ENCODE data around the gene CFAP70.

DNA sequence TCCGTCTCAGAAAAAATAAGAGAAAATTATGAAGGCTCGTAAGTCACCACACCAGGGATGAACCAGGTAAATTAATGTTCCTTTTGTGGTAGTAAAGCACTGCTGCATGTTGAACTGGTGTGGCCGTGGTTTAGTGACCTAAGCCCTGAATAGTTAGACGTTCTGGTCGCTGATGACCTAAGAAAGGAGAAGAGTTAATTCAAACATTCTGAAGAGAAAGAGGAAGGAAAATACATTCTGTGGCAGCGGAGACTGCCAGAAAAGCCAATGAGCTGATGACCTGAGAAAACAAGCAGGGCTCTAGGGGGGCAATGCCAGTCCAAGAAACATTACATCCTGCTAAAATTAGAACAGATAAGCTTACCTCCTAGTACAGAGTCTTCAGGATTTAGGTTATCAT is 129.1 kb downstream of the CFAP70 start:
- TF ChIP-seq CTCF (IDR thresholded peaks at IDR 0.05) = no peak
- no peak for TF ChIP-seq POLR2A (IDR thresholded peaks at IDR 0.05)
- no peak for TF ChIP-seq POLR2AphosphoS5 (IDR thresholded peaks at IDR 0.05)
- no peak for TF ChIP-seq EP300 (IDR thresholded peaks at IDR 0.05)

All from gastroesophageal sphincter (tissue), 3 donors.